NCI-H2029 (cell line): ENCODE results near the gene NAALADL2.
"Not testable (repeated sequence)": the region's sequence is repeated elsewhere in the genome, so short reads cannot be mapped to it uniquely, and the experiment has no call there.

Source experiments
- DNase-seq: peaks from one replicate; lab custom pipeline; 2025; lab: John Stamatoyannopoulos, UW

Gene NAALADL2

DNA sequence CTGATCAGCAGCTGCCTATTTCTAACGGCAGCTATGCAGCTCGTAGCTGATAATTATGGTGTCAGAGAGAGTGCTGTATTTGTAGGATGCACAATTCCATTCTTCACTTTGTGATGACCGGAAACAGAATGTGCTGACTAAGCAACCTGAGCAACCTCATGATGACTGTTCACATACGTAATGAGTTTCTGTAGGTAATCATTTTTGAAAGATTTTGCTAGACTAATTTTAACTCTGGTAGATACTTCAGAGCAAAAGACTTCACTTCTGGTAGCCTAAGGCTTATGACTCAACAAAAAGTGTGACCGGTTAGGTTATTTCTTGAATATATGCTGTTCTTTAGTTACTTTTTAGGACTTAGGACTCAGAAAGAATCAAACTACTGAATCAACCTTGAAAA is 567.7 kb downstream of the NAALADL2 start:
- DNase-seq, result no peak

DNA sequence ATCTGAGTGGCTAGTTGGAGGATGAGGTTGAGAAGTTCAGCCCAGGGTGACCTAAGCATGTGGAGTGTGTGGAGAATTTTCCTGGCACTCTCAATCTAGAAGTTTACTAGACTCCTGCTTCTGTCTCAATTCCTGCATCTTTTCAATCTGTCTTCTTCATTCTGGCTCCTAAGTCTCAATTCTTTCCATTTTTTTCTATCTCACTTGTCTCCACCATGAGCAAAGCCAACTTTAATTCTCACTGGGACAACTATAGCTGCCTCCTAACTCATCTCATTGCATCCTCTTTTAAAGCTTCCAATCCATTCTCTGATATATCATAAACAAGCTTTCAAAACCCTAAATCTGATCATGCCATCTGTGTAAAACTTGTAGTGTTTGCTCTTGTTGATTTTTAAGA is 569.3 kb downstream of the NAALADL2 start:
- DNase-seq, result no peak

DNA sequence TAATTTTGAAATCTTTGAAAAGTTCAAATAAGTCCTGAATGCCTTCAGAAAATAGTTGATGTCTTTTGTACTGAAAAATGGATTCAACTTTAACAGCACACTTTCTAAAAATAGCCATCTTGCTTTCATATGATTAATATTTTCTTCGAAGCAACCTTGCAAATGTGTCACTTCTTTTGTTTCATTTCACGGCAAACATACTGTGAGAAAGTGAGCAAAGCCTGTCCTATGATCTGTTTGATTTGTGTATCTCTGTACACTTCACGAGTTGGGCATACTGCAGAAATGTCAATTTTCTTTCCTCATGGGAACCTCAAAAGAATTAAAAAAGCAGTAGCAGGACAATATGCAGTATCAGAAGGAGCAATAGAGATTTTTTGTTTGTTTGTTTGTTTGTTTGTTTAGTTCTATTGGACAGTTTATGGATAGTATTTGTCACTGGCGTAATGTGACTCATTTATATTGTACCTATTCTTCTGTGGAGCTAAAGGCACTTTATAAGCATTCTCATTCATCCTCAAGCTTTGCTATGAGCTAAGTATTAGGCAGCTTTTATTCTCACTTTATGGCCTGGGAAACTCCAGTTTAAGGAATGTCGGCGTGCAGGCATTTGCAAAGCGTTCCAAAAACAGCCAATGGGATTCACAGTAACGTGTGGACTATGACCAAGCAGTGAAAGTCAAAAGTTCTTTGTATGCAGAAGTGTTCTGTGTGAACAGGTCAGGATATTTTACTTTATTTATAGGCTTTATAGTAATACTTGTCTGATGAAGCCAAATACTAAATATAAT is 572.0 kb downstream of the NAALADL2 start:
- DNase-seq, result no peak

DNA sequence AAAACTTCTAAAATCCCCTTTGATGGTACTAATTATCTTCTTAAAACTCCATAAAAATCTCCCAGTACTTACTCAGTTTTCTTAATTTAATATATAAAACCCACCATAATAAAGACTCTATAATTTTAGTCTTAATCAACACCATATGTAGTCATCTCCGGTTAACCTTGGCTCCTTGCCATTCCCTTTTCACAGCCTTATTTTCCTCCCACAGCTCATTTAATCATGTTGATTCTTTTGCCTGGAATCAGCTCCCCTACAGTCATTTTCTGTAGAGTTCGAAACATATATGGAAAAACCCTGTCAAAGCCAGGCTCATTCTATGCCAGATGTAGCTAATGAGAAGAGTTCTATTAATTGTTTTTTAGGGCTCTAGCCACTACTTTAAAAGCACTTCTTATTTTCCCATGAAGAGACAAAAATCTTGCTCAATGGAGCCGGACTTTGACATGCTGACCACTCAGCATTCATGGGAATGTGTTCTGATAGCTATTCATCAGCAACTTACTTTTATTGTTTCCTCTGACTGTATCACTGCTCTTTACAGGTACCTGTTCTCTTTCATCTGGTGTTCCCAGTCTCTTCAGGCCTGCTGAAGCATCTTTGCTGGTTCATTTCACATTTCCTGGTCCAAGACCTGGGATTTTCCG is 573.4 kb downstream of the NAALADL2 start:
- DNase-seq, result peak; percentile 7

DNA sequence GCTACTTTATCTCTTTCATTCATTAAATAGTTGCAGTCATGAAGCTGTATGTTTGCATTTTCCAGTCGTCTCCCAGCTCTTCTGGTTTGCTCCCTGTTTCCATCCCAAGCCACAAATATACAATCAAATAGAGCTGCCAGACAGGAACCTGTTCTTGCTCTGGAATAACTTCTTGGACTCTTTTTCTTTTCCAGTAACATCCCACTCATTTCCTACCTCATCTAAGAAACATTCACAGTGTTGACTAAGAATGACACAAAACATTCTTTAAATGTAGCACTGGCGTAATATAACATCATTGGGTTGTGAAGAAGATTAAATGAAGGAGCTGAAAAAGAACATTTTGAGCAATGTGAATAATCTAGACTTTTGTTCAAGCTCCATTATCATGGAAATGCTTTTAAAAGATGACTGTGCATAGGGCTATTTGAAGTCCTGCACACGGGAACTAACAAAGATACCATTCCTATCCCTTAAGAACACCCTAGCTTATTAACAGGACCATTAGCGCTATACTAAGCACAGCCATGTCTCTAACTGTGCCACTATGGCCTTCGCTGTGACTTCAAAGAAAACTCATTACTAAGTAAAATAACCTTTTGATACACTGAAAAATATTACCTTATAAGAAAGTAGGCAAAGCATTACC is 574.0 kb downstream of the NAALADL2 start:
- no peak for DNase-seq

DNA sequence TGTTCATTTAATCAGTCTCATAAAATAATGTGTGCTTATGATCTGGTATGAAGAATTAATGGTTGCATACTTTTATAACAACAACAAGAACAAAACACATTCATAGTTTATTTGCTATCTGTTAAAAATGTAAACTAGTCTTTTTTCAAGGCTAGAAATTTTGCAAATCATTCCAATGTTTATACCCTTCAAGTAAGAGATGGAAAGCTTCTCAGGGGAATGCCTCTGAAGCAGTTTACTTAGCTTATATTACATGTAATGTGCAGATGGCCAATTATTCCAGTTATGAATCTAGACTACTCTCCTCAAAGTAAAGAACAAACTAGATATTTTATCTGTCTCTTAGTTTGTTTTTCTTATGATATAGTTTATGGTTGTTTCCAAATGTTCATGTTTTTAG is 575.4 kb downstream of the NAALADL2 start:
- DNase-seq, result no peak

DNA sequence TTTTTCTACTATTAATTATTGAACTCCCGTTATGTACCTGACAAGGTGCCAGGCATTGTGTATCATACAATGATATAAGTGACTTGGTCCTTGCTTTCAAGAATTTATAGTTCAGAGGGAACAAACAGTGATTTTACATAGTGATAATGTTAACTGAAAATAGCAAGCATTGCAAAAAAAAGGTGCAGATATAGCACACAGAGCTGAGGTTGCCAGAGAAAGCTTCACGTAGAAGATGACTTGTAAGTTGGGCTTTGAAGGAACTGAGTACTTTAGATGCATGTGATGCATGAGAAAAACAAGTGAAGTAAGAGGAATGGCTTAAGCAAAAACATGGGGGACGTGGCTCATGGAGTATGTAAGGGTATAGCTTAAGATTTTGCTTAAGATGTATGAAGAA is 584.5 kb downstream of the NAALADL2 start:
- no peak for DNase-seq

DNA sequence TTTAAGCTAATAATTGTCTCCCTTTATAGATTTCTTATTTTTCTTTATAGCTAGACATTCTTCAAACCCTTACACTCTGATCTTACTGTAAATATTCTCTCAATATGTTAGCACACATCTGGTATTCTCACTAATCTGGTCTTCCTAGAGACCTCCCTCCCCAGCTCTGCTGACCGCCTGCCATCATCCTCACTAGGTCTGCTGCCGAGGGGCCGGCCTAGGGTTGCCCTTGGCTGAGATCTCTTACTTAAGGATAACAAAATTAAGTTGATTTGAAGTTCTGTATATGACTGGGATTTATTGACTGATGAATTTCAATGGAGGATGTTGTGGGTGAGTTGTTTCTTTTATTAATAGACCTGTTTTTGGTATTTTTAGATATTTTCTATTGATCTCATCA is 586.6 kb downstream of the NAALADL2 start:
- DNase-seq, result no peak

DNA sequence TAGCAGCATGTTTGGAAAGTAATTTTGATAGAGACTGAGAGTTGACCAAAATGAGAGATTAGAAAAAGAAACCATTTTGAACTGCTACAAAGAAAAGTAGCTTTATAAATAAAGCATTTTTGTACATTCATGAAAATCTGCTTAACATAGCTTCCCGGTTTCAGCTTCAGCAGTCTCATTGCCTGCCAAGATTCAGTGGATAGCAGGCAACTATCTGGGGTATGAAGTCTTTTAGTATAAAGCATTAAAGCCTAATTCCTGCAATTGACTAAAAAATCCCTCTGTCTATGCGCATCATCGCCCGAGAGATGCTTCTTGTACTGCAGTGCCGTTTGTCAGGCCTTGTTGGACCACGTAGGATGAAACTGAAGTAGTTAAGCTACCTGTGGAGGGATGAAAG is 588.4 kb downstream of the NAALADL2 start:
- no peak for DNase-seq

DNA sequence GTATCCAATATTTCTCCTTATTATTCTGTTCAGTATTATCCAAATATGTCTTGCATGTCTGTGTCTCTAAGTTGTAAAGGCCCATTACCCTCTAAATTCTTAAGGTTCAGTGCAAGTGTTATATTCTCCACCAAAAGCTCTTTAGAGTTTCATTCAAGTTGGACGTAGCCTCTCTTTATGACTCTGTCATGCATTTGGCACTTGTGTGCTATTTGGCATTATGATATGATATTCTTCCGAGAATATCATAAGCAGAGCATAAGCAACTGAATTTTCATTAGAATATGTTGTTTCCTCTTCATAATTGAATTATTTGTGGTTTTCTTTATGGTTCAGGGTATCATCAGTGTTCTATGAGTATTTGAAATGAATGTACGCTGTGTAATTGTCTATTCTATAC is 594.2 kb downstream of the NAALADL2 start:
- DNase-seq, result no peak

DNA sequence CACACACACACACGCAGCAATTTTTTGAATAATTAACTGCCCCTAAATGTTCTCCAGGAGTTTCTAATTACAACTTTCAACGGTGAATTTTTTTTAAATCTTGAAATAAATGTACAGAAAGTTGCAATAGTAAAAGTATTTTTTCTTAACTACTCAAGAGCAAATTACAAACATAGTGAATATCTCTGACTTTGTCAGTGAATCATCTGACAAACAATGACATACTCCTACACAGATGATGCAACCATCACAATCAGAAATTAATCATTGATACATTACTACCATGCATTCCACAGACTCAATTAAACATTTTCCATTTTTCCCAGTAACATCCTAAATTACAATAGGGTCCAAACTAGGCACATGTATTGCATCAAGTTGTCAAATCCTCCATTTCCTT is 597.3 kb downstream of the NAALADL2 start:
- DNase-seq, result no peak

DNA sequence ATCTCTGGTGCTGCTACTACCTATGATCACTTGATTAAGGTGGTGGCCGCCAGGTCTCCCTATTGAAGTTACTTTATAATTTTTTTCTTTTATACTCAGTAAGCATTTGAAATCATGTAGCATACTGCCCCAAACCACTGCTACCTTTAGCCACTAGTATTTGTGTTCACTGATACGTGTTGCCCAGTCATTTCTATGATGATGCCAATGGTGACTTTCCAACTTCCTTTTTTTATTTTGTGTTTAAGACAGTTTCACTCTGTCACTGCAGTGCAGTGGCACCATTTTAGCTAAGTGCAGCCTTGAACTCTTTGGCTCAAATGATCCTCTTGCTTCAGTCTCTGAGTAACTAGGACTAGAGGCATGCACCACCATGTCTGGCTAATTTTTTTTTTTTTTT is 598.2 kb downstream of the NAALADL2 start:
- DNase-seq, result no peak

DNA sequence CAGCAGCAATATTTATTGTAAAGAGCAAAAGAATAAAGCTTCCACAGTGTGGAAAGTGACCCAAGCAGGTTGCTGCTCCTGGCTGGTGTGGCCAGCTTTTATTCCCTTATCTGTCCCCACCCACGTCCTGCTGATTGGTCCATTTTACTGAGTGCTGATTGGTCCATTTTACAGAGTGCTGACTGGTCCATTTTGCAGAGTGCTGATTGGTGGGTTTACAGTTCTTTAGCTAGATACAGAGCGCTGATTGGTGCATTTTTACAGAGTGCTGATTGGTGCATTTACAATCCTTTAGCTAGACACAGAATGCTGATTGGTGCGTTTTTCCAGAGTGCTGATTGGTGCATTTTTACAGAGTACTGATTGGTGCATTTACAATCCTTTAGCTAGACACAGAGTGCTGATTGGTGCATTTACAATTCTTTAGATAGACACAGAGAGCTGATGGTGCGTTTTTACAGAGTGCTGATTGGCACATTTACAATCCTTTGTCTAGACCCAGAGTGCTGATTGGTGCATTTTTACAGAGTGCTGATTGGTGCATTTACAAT is 601.8 kb downstream of the NAALADL2 start:
- DNase-seq, result not testable (repeated sequence)

DNA sequence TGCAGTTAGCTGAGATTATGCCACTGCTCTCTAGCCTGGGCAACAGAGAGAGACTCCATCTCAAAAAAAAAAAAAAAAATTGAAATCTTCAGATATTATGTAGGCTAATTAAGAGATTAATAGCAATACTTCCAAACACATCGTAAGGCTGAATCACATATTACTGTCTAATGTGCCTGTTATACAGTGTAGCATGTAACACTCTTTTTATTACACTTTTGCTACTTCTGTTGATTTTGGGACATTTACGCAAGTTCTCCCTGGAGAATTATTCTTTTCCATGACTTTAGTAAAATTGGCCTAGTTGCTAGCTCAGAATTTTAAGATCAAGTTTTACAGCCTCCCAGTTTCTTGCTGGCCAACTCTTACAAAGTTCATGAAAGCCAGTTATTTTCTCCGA is 605.2 kb downstream of the NAALADL2 start:
- DNase-seq, result no peak

DNA sequence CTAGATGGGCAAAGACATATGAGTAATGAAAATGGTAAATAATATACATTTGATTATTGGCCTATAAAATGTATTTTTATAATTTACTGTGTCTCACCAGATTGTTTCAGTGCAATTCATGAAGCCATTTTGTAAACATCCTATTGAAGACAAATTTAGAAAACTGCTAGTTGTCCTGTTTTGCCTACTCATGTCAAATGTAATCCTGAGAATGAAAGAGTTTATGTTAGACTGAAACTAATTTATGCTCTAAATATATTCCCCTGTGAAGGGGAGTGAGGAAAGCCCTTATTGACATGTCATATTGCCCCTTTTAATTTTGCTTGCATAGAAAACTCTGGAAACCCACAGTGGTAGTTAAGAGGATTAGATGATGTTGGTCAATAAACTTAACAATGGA is 610.0 kb downstream of the NAALADL2 start:
- DNase-seq, result no peak

DNA sequence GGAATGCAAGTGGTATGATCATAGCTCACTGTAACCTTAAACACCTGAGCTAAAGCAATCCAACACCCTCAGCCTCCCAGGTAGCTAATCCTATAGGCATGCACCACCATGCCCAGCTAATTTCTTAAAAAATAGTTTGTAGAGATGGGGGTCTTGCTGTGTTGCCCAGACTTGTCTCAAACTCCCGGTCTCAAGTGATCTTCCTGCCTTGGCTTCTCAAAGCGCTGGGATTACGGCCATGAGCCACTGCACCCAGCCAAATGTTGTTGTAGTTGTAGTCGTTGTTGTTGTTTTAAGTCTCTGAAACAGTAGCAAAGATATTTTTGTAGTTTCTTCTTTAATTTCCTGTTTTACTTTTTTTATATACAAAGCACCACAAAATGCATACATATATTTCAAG is 616.6 kb downstream of the NAALADL2 start:
- no peak for DNase-seq

DNA sequence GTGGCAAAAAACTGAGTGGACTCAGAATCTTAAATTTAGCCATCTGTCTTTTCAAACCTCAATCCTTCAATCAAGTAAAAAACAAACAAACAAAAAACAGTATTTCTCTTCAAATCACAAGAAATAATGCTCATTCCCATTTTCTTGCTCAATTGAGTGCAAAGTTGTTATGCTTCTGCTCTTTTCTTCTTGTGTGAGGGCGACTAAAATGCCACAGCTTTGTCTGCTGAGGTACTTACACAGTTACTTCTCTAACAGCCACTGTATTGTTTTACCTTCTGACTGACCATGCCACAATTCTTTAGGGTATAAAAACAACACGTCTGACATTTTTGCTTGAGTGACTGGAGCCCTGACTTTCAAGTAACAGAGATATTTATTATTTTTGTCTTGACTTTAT is 617.4 kb downstream of the NAALADL2 start:
- DNase-seq, result no peak

DNA sequence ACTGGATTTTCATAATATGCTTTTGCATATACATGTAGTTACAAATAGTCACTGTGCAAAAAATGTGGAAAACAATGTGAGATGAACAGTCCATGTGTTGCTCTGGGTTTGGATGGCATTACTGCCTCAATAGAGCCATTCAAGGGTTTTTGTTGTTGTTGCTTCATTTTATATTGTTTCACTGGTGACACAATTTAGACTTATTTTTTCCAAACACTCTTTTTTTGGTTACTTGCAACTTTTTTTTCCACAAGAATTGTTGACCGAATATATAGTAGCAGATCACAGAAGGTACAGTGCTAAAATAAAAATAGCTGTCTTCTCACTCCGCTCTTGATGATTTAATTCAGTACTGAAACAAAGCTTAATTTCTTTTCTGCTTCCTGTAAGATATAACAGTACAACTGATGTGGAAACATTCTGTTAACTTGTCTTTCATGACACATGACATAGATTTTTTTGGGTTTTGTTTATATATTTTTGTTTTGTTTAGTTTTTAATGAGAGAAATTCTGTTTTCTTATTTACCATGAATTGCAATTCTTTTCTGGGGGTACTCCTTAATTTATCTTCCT is 618.6 kb downstream of the NAALADL2 start:
- DNase-seq, result no peak

DNA sequence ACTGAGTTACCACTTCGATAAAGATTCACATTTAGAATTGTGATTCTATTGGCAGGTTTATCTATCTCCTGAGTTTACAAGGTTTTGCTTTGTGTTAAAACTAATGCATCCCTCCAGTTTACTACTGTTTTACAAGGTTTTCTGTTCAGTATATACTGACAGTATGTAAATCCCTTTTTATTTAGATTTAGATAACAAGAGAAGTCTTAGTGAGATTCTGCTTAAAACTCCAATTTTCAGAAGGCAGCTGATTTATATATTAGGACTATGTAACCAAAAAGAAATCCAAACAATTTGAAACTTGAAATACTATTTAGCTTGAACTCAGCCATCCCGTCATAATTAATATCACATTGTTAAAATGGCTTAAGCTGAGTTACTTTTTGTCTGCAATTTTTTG is 619.2 kb downstream of the NAALADL2 start:
- no peak for DNase-seq

DNA sequence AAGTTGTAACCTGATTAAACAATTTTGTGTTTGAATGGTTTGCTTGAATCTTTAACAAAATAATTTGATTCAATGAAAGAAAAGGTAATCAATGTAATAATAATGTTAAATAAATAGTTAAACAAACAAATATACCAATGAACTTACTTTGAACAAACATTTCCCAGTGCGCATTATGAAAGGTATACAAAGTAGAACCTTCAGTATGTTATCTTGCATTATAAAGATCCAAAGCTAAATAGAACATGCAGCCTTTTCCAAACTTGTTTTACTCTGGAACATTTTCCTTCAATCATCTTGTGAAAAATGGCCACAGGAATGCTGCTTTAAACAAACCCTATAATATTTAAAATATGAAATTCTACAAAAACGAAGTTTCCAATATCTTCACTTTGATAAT is 620.0 kb downstream of the NAALADL2 start:
- no peak for DNase-seq

DNA sequence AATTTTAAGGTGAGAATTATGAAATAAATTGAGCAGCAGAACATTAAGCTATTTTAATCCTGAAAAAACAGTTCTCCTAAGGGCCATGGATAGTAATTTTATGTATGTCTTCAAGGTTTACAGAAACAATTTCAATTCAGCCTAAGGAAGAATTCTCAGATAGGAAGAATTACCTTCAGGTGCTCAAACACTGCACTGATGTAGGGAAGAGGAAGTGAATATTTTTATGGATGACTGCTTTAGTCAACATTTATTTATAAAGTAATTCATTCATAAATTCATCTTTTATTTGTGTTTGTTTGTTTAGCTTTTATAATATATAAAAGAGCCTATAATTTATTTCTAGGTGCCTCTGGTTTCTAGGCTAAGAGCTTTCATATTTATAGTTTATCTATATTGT is 620.7 kb downstream of the NAALADL2 start:
- no peak for DNase-seq

DNA sequence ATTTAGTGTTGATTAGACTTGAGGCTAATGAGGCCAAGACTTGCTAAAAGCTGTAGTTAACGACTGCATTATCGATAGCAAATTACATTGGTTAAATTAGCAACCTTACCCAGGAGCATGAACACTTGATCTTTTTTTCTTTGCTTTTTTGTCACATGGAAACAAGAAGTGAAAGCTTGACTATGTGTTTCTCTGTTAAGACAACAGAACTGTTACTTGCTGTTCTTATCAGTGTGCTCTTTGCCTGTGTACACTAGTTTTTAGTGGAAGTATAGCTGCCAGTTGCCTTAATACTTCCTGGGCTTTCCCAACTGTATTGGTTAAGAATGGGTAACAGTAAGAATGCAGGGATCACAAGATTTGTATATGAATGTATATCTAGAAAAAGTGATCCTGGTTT is 625.5 kb downstream of the NAALADL2 start:
- DNase-seq, result no peak

DNA sequence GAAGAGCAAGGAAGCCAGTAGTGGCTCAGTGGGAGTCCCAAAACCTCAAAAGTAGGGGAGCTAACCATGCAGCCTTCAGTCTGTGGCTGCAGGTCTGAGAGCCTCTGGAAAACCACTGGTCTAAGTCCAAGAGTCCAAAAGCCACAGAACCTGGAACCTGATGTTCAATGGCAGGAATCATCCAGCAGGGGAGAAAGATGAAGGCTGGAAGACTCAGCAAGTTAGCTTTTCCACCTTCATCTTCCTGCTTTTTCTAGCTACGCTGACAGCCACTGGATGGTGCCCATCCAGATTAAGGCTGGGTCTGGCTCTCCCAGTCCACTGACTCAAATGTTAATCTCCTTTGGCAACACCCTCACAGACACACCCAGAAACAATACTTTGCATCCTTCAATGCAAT is 626.3 kb downstream of the NAALADL2 start:
- no peak for DNase-seq
